Measurements from ENCODE around the gene SYNE2.

GRCh38 chr14:64253672-64254071 is 400.9 kb downstream of the SYNE2 start:
- no peak for TF ChIP-seq CTCF (conservative IDR thresholded peaks at IDR 0.05; ENCODE audit: low read depth, low read length)
- TF ChIP-seq EZH2phosphoT487 (IDR thresholded peaks at IDR 0.05; ENCODE audit: borderline replicate concordance, low read length), result no peak

Data from PC-3 (cell line).